ENCODE measurements around the gene RGS6.

The RGS6 gene

GRCh38 chr14:72182708-72183432 is 250.6 kb downstream of the RGS6 start:
- no peaks in the 10 kb centered on the region for H3K36me3 ChIP-seq (ENCODE audit: control insufficient read depth in 2 of 2, insufficient read depth in 2 of 2, low read length in 2 of 2)
- no peaks in the 10 kb centered on the region for H3K27me3 ChIP-seq (ENCODE audit: control insufficient read depth in 1 of 2, insufficient read depth in 2 of 2, low read length in 2 of 2)
- H3K9ac ChIP-seq (ENCODE audit: low read length in 2 of 2): no peak overlapping the region
- H3K27ac ChIP-seq (ENCODE audit: low read length): no peak overlapping the region
- H3K4me1 ChIP-seq (ENCODE audit: control insufficient read depth, insufficient read depth, low read length): peaks cover 4% of the 10 kb centered on the region
- H3K4me3 ChIP-seq (ENCODE audit: low read length in 2 of 2): no peak overlapping the region
- H3K9me3 ChIP-seq (ENCODE audit: control insufficient read depth in 2 of 2, low read length in 2 of 2): no peaks in the 10 kb centered on the region

GRCh38 chr14:72183631-72184030 is 251.4 kb downstream of the RGS6 start:
- no peaks in the 10 kb centered on the region for H3K36me3 ChIP-seq (ENCODE audit: control insufficient read depth in 2 of 2, insufficient read depth in 2 of 2, low read length in 2 of 2)
- peaks cover 4% of the 10 kb centered on the region for H3K4me1 ChIP-seq (ENCODE audit: control insufficient read depth, insufficient read depth, low read length)
- H3K27ac ChIP-seq (ENCODE audit: low read length): no peak overlapping the region
- no peak overlapping the region for H3K4me3 ChIP-seq (ENCODE audit: low read length in 2 of 2)
- H3K9ac ChIP-seq (ENCODE audit: low read length in 2 of 2): no peak overlapping the region
- H3K27me3 ChIP-seq (ENCODE audit: control insufficient read depth in 1 of 2, insufficient read depth in 2 of 2, low read length in 2 of 2): no peaks in the 10 kb centered on the region
- no peaks in the 10 kb centered on the region for H3K9me3 ChIP-seq (ENCODE audit: control insufficient read depth in 2 of 2, low read length in 2 of 2)

GRCh38 chr14:72186523-72186922 is 254.3 kb downstream of the RGS6 start:
- H3K4me1 ChIP-seq (ENCODE audit: control insufficient read depth, insufficient read depth, low read length): peaks cover 4% of the 10 kb centered on the region
- no peaks in the 10 kb centered on the region for H3K27me3 ChIP-seq (ENCODE audit: control insufficient read depth in 1 of 2, insufficient read depth in 2 of 2, low read length in 2 of 2)
- H3K27ac ChIP-seq (ENCODE audit: low read length): no peak overlapping the region
- H3K36me3 ChIP-seq (ENCODE audit: control insufficient read depth in 2 of 2, insufficient read depth in 2 of 2, low read length in 2 of 2): no peaks in the 10 kb centered on the region
- peak overlapping the region in 1 of 2 donors; percentile 27 for H3K4me3 ChIP-seq (ENCODE audit: low read length in 2 of 2)
- H3K9me3 ChIP-seq (ENCODE audit: control insufficient read depth in 2 of 2, low read length in 2 of 2): no peaks in the 10 kb centered on the region
- H3K9ac ChIP-seq (ENCODE audit: low read length in 2 of 2): no peak overlapping the region

- H3K4me3 ChIP-seq (ENCODE audit: low read length in 2 of 2): no peak overlapping the region
- H3K27me3 ChIP-seq (ENCODE audit: control insufficient read depth in 1 of 2, insufficient read depth in 2 of 2, low read length in 2 of 2): no peaks in the 10 kb centered on the region
- no peaks in the 10 kb centered on the region for H3K4me1 ChIP-seq (ENCODE audit: control insufficient read depth, insufficient read depth, low read length)
- no peak overlapping the region for H3K9ac ChIP-seq (ENCODE audit: low read length in 2 of 2)
- no peaks in the 10 kb centered on the region for H3K36me3 ChIP-seq (ENCODE audit: control insufficient read depth in 2 of 2, insufficient read depth in 2 of 2, low read length in 2 of 2)
- H3K27ac ChIP-seq (ENCODE audit: low read length): no peak overlapping the region
- H3K9me3 ChIP-seq (ENCODE audit: control insufficient read depth in 2 of 2, low read length in 2 of 2): no peaks in the 10 kb centered on the region
These were observed 264.2 kb downstream of the RGS6 start for GRCh38 chr14:72196237-72197015.

- Histone ChIP-seq H3K27me3 (ENCODE audit: control insufficient read depth in 1 of 2, insufficient read depth in 2 of 2, low read length in 2 of 2) (no peaks in the 10 kb centered on the region), H3K9me3 (ENCODE audit: control insufficient read depth in 2 of 2, low read length in 2 of 2) (no peaks in the 10 kb centered on the region), H3K4me1 (ENCODE audit: control insufficient read depth, insufficient read depth, low read length) (no peaks in the 10 kb centered on the region), H3K27ac (ENCODE audit: low read length) (no peak overlapping the region), H3K36me3 (ENCODE audit: control insufficient read depth in 2 of 2, insufficient read depth in 2 of 2, low read length in 2 of 2) (no peaks in the 10 kb centered on the region), H3K9ac (ENCODE audit: low read length in 2 of 2) (no peak overlapping the region), H3K4me3 (ENCODE audit: low read length in 2 of 2) (no peak overlapping the region)
These were observed 269.4 kb downstream of the RGS6 start for GRCh38 chr14:72201645-72202044.

GRCh38 chr14:72213424-72213823 is 281.2 kb downstream of the RGS6 start:
- Histone ChIP-seq H3K9me3 (ENCODE audit: control insufficient read depth in 2 of 2, low read length in 2 of 2) (no peaks in the 10 kb centered on the region), H3K4me1 (ENCODE audit: control insufficient read depth, insufficient read depth, low read length) (no peaks in the 10 kb centered on the region), H3K9ac (ENCODE audit: low read length in 2 of 2) (no peak overlapping the region), H3K27ac (ENCODE audit: low read length) (no peak overlapping the region), H3K36me3 (ENCODE audit: control insufficient read depth in 2 of 2, insufficient read depth in 2 of 2, low read length in 2 of 2) (no peaks in the 10 kb centered on the region), H3K4me3 (ENCODE audit: low read length in 2 of 2) (no peak overlapping the region), H3K27me3 (ENCODE audit: control insufficient read depth in 1 of 2, insufficient read depth in 2 of 2, low read length in 2 of 2) (no peaks in the 10 kb centered on the region)

GRCh38 chr14:72215080-72215479 is 282.9 kb downstream of the RGS6 start:
- H3K9ac ChIP-seq (ENCODE audit: low read length in 2 of 2): no peak overlapping the region
- H3K4me3 ChIP-seq (ENCODE audit: low read length in 2 of 2): no peak overlapping the region
- no peaks in the 10 kb centered on the region for H3K27me3 ChIP-seq (ENCODE audit: control insufficient read depth in 1 of 2, insufficient read depth in 2 of 2, low read length in 2 of 2)
- H3K9me3 ChIP-seq (ENCODE audit: control insufficient read depth in 2 of 2, low read length in 2 of 2): no peaks in the 10 kb centered on the region
- H3K27ac ChIP-seq (ENCODE audit: low read length): no peak overlapping the region
- H3K36me3 ChIP-seq (ENCODE audit: control insufficient read depth in 2 of 2, insufficient read depth in 2 of 2, low read length in 2 of 2): no peaks in the 10 kb centered on the region
- H3K4me1 ChIP-seq (ENCODE audit: control insufficient read depth, insufficient read depth, low read length): no peaks in the 10 kb centered on the region

GRCh38 chr14:72217135-72217534 is 284.9 kb downstream of the RGS6 start:
- no peaks in the 10 kb centered on the region for H3K36me3 ChIP-seq (ENCODE audit: control insufficient read depth in 2 of 2, insufficient read depth in 2 of 2, low read length in 2 of 2)
- no peak overlapping the region for H3K4me3 ChIP-seq (ENCODE audit: low read length in 2 of 2)
- H3K4me1 ChIP-seq (ENCODE audit: control insufficient read depth, insufficient read depth, low read length): no peaks in the 10 kb centered on the region
- H3K27ac ChIP-seq (ENCODE audit: low read length): no peak overlapping the region
- peaks cover 0 to 3% of the 10 kb centered on the region in 2 donors for H3K9me3 ChIP-seq (ENCODE audit: control insufficient read depth in 2 of 2, low read length in 2 of 2)
- no peaks in the 10 kb centered on the region for H3K27me3 ChIP-seq (ENCODE audit: control insufficient read depth in 1 of 2, insufficient read depth in 2 of 2, low read length in 2 of 2)
- H3K9ac ChIP-seq (ENCODE audit: low read length in 2 of 2): no peak overlapping the region

- H3K4me1 ChIP-seq (ENCODE audit: control insufficient read depth, insufficient read depth, low read length): no peaks in the 10 kb centered on the region
- H3K27ac ChIP-seq (ENCODE audit: low read length): no peak overlapping the region
- H3K4me3 ChIP-seq (ENCODE audit: low read length in 2 of 2): no peak overlapping the region
- no peaks in the 10 kb centered on the region for H3K27me3 ChIP-seq (ENCODE audit: control insufficient read depth in 1 of 2, insufficient read depth in 2 of 2, low read length in 2 of 2)
- no peak overlapping the region for H3K9ac ChIP-seq (ENCODE audit: low read length in 2 of 2)
- H3K36me3 ChIP-seq (ENCODE audit: control insufficient read depth in 2 of 2, insufficient read depth in 2 of 2, low read length in 2 of 2): no peaks in the 10 kb centered on the region
- peaks cover 2 to 3% of the 10 kb centered on the region in 2 donors for H3K9me3 ChIP-seq (ENCODE audit: control insufficient read depth in 2 of 2, low read length in 2 of 2)
These were observed 289.8 kb downstream of the RGS6 start for GRCh38 chr14:72222046-72222445.

GRCh38 chr14:72236629-72237028 is 304.4 kb downstream of the RGS6 start:
- Histone ChIP-seq H3K9ac (ENCODE audit: low read length in 2 of 2) (no peak overlapping the region), H3K9me3 (ENCODE audit: control insufficient read depth in 2 of 2, low read length in 2 of 2) (peaks cover 0 to 3% of the 10 kb centered on the region in 2 donors), H3K4me1 (ENCODE audit: control insufficient read depth, insufficient read depth, low read length) (no peaks in the 10 kb centered on the region), H3K4me3 (ENCODE audit: low read length in 2 of 2) (no peak overlapping the region), H3K27me3 (ENCODE audit: control insufficient read depth in 1 of 2, insufficient read depth in 2 of 2, low read length in 2 of 2) (no peaks in the 10 kb centered on the region), H3K27ac (ENCODE audit: low read length) (no peak overlapping the region), H3K36me3 (ENCODE audit: control insufficient read depth in 2 of 2, insufficient read depth in 2 of 2, low read length in 2 of 2) (no peaks in the 10 kb centered on the region)

Measured in stomach smooth muscle (tissue), 2 donors.